Measurements from ENCODE around the gene GSK3B. TPM values are rescaled to one million over a fixed set of nuclear protein-coding genes. Genes with fewer than 3 reads are reported as not detected.
A peak's percentile ranks its signal among the peaks of the same experiment; 100 is the strongest.

Gene GSK3B
- total RNA-seq, 1 donor: 94.1 TPM

GRCh38 chr3:120114376-120114775, 20.1 kb upstream of the GSK3B start:
- TF ChIP-seq CTCF (IDR thresholded peaks at IDR 0.05; ENCODE audit: insufficient read depth, low read depth, low read length): no peak
- H3K4me3 ChIP-seq (ENCODE audit: low read depth, low read length): no peak overlapping the region

GRCh38 chr3:120113128-120114116, 19.2 kb upstream of the GSK3B start:
- H3K4me3 ChIP-seq (ENCODE audit: low read depth, low read length): no peak overlapping the region
- no peak for TF ChIP-seq CTCF (IDR thresholded peaks at IDR 0.05; ENCODE audit: insufficient read depth, low read depth, low read length)
- peak; percentile 33 for DNase-seq (ENCODE audit: low read depth)

More at GRCh38 chr3:120114376-120114775, 20.1 kb upstream of the GSK3B start:
- no peak for DNase-seq (ENCODE audit: low read depth)

GRCh38 chr3:120111898-120112297, 17.7 kb upstream of the GSK3B start:
- H3K4me3 ChIP-seq (ENCODE audit: low read depth, low read length): no peak overlapping the region
- TF ChIP-seq CTCF (IDR thresholded peaks at IDR 0.05; ENCODE audit: insufficient read depth, low read depth, low read length): no peak
- no peak for DNase-seq (ENCODE audit: low read depth)

GRCh38 chr3:120103276-120103675, 9.0 kb upstream of the GSK3B start:
- H3K4me3 ChIP-seq (ENCODE audit: low read depth, low read length): no peak overlapping the region
- TF ChIP-seq CTCF (IDR thresholded peaks at IDR 0.05; ENCODE audit: insufficient read depth, low read depth, low read length): no peak
- no peak for DNase-seq (ENCODE audit: low read depth)

GRCh38 chr3:120102674-120103073, 8.4 kb upstream of the GSK3B start:
- no peak overlapping the region for H3K4me3 ChIP-seq (ENCODE audit: low read depth, low read length)
- no peak for TF ChIP-seq CTCF (IDR thresholded peaks at IDR 0.05; ENCODE audit: insufficient read depth, low read depth, low read length)
- DNase-seq (ENCODE audit: low read depth): no peak

DNA sequence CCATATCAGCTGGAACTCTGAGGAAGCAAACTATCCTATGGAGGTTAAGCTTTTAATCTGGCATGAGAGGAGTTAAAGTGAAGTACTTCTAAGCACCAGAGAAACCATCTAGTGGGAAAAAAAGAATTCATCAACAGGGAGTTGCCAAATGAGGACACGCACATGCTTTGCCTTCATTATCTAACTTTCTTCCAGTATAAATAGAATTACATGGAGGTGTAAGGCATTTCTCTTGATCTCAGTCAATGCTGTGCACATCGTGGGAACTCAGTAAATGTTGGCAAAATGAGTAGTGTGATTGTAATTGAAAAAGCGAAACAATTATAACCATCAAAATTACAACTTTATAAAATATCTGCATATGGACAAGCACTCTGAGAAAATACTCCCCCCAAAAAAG, 8.0 kb upstream of the GSK3B start:
- TF ChIP-seq CTCF (IDR thresholded peaks at IDR 0.05; ENCODE audit: insufficient read depth, low read depth, low read length): no peak
- H3K4me3 ChIP-seq (ENCODE audit: low read depth, low read length): no peak overlapping the region
- no peak for DNase-seq (ENCODE audit: low read depth)

All from fibroblast of villous mesenchyme (primary cell).